ENCODE measurements around the gene MARK3.

DNA sequence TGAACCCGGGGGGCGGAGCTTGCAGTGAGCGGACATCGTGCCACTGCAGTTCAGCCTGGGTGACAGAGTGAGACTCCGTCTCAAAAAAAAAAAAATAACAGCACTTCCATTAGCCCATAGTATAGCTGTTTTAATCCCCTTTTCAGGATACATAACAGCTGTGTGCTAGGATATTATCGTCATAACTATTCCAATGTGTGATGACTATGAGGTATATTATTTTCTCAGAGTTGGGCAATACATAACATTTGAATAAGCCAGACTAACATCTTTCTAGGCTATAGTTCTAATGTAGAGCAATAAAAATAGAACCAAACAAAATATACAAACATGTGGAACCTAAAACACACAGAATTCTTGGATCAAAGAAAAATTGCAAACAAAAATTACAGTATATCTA lies 57.1 kb downstream of the MARK3 start:
- TF ChIP-seq, protein P1, sequence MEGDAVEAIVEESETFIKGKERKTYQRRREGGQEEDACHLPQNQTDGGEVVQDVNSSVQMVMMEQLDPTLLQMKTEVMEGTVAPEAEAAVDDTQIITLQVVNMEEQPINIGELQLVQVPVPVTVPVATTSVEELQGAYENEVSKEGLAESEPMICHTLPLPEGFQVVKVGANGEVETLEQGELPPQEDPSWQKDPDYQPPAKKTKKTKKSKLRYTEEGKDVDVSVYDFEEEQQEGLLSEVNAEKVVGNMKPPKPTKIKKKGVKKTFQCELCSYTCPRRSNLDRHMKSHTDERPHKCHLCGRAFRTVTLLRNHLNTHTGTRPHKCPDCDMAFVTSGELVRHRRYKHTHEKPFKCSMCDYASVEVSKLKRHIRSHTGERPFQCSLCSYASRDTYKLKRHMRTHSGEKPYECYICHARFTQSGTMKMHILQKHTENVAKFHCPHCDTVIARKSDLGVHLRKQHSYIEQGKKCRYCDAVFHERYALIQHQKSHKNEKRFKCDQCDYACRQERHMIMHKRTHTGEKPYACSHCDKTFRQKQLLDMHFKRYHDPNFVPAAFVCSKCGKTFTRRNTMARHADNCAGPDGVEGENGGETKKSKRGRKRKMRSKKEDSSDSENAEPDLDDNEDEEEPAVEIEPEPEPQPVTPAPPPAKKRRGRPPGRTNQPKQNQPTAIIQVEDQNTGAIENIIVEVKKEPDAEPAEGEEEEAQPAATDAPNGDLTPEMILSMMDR (IDR thresholded peaks at IDR 0.05 in 2 of 3, conservative IDR thresholded peaks at IDR 0.05 in 1 of 3; ENCODE audit: control insufficient read depth in 2 of 3, extremely low read depth in 1 of 3, insufficient read depth in 1 of 3, low read depth in 3 of 3, low read length in 3 of 3) = no peak
- TF ChIP-seq, protein P2, sequence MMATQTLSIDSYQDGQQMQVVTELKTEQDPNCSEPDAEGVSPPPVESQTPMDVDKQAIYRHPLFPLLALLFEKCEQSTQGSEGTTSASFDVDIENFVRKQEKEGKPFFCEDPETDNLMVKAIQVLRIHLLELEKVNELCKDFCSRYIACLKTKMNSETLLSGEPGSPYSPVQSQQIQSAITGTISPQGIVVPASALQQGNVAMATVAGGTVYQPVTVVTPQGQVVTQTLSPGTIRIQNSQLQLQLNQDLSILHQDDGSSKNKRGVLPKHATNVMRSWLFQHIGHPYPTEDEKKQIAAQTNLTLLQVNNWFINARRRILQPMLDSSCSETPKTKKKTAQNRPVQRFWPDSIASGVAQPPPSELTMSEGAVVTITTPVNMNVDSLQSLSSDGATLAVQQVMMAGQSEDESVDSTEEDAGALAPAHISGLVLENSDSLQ (IDR thresholded peaks at IDR 0.05) = no peak
- TF ChIP-seq, protein P3, sequence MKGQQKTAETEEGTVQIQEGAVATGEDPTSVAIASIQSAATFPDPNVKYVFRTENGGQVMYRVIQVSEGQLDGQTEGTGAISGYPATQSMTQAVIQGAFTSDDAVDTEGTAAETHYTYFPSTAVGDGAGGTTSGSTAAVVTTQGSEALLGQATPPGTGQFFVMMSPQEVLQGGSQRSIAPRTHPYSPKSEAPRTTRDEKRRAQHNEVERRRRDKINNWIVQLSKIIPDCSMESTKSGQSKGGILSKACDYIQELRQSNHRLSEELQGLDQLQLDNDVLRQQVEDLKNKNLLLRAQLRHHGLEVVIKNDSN (IDR thresholded peaks at IDR 0.05; ENCODE audit: borderline replicate concordance, extremely low read length, insufficient read depth, low read depth, low read length) = no peak
- TF ChIP-seq EGR1 (IDR thresholded peaks at IDR 0.05; ENCODE audit: borderline replicate concordance in 1 of 2, low read depth in 2 of 2, low read length in 2 of 2) = no peak
- TF ChIP-seq BACH1 (IDR thresholded peaks at IDR 0.05; ENCODE audit: borderline replicate concordance) = no peak
- no peak for TF ChIP-seq NR2F1 (conservative IDR thresholded peaks at IDR 0.05)
- TF ChIP-seq FOXM1 (IDR thresholded peaks at IDR 0.05; ENCODE audit: low read depth, low read length) = no peak
- TF ChIP-seq, protein P4, sequence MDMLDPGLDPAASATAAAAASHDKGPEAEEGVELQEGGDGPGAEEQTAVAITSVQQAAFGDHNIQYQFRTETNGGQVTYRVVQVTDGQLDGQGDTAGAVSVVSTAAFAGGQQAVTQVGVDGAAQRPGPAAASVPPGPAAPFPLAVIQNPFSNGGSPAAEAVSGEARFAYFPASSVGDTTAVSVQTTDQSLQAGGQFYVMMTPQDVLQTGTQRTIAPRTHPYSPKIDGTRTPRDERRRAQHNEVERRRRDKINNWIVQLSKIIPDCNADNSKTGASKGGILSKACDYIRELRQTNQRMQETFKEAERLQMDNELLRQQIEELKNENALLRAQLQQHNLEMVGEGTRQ (IDR thresholded peaks at IDR 0.05; ENCODE audit: borderline replicate concordance, low read depth, low read length) = no peak
- no peak for TF ChIP-seq YY1 (IDR thresholded peaks at IDR 0.05; ENCODE audit: low read depth, low read length)
- no peak for TF ChIP-seq SP1 (IDR thresholded peaks at IDR 0.05; ENCODE audit: low read depth, low read length)
- TF ChIP-seq TARDBP (IDR thresholded peaks at IDR 0.05; ENCODE audit: borderline replicate concordance) = no peak
- TF ChIP-seq, protein P5, sequence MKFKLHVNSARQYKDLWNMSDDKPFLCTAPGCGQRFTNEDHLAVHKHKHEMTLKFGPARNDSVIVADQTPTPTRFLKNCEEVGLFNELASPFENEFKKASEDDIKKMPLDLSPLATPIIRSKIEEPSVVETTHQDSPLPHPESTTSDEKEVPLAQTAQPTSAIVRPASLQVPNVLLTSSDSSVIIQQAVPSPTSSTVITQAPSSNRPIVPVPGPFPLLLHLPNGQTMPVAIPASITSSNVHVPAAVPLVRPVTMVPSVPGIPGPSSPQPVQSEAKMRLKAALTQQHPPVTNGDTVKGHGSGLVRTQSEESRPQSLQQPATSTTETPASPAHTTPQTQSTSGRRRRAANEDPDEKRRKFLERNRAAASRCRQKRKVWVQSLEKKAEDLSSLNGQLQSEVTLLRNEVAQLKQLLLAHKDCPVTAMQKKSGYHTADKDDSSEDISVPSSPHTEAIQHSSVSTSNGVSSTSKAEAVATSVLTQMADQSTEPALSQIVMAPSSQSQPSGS (IDR thresholded peaks at IDR 0.05; ENCODE audit: low read length) = no peak
- TF ChIP-seq, protein P6, sequence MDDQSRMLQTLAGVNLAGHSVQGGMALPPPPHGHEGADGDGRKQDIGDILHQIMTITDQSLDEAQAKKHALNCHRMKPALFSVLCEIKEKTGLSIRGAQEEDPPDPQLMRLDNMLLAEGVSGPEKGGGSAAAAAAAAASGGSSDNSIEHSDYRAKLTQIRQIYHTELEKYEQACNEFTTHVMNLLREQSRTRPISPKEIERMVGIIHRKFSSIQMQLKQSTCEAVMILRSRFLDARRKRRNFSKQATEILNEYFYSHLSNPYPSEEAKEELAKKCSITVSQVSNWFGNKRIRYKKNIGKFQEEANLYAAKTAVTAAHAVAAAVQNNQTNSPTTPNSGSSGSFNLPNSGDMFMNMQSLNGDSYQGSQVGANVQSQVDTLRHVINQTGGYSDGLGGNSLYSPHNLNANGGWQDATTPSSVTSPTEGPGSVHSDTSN (IDR thresholded peaks at IDR 0.05; ENCODE audit: insufficient replicate concordance, low read depth, low read length) = no peak

All from GM12878 (cell line).